RWPE2 (cell line): ENCODE results near the gene MED15.
"Not testable (repeated sequence)": the region's sequence is repeated elsewhere in the genome, so short reads cannot be mapped to it uniquely, and the experiment has no call there.

Experiments used
- ATAC-seq: fragments of 200-7000 bp; cut with Tn5 transposase; 3 replicates; pipeline ENCODE4 v1.9.1; 2021; ENCODE audit warnings: low read depth
- DNase-seq: peaks from one replicate; pipeline ENCODE4 v3.0.0-alpha.2; 2020; ENCODE audit warnings: low spot score
- H3K27ac ChIP-seq: fragments of 450-650 bp; 2 replicates; pipeline ENCODE4 v1.5.1; 2017; ENCODE audit warnings: mild to moderate bottlenecking; ENCODE audit not compliant: poor library complexity, severe bottlenecking
- H3K27me3 ChIP-seq: fragments of 250-450 bp; sonication (Bioruptor Pico); 2 replicates; pipeline ENCODE4 v1.5.1; 2021; ENCODE audit warnings: mild to moderate bottlenecking, moderate library complexity; ENCODE audit not compliant: insufficient read depth, poor library complexity, severe bottlenecking
- H3K36me3 ChIP-seq: fragments of 250-450 bp; sonication (Bioruptor Pico); 2 replicates; pipeline ENCODE4 v1.5.1; 2020; ENCODE audit warnings: low read depth, mild to moderate bottlenecking, moderate library complexity
- H3K4me1 ChIP-seq: fragments of 250-450 bp; sonication (Bioruptor Pico); 2 replicates; pipeline ENCODE4 v1.5.1; 2021; ENCODE audit warnings: mild to moderate bottlenecking, moderate library complexity; ENCODE audit not compliant: insufficient read depth, poor library complexity, severe bottlenecking
- H3K4me3 ChIP-seq: fragments of 250-450 bp; sonication (Bioruptor Pico); 2 replicates; pipeline ENCODE4 v1.5.1; 2021; ENCODE audit warnings: mild to moderate bottlenecking, moderate library complexity; ENCODE audit not compliant: severe bottlenecking
- H3K9me3 ChIP-seq: fragments of 250-450 bp; sonication (Bioruptor Pico); 2 replicates; pipeline ENCODE4 v1.5.1; 2021; ENCODE audit warnings: mild to moderate bottlenecking, moderate library complexity; ENCODE audit not compliant: severe bottlenecking
- TF ChIP-seq, protein P1 (sequence below): fragments of 450-650 bp; IDR thresholded peaks from one replicate; pipeline ENCODE4 v1.5.1; 2017; ENCODE audit warnings: mild to moderate bottlenecking, moderate library complexity; ENCODE audit not compliant: poor library complexity, severe bottlenecking

MED15 gene

DNA sequence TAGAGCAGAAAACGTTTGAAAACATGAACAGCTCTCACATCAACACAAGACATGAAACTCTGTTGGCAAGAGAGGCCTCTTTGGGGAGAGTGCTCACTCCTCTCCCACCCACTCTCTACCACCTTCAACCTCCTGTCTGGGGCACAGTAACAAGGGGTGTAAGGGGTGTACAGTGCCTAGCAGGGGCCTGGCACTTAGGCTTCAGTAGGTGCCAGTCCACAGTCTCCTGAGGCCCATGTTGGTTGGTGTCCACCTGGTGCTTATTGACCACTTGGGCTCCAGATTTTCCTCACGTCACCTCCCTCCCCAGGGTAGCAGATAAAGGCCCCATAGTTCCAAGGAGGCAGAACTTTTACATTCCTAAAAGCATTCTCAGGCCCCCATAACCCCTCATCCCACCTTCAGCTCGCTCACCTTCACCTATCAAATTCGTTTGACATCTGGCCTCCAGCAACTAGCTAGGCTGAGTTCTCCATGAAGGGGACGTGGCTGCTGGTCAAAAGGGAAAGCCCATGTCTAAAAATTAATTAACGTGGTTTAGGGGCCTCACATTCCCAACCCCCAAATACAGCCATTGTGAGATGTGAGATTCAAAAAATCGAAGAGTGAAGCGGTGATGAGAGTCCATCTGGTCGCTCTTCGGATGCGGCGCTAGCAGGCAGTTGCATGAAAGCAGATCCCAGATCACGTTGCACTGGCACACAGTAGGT, 712 bp upstream of the MED15 start:
- Histone ChIP-seq H3K4me1 (peaks cover 26% of the 10 kb centered on the region), H3K27me3 (no peaks in the 10 kb centered on the region), H3K36me3 (peaks cover 16% of the 10 kb centered on the region), H3K27ac (peak overlapping the region; percentile 98), H3K4me3 (peak overlapping the region; percentile 95), H3K9me3 (no peaks in the 10 kb centered on the region)
- TF ChIP-seq, protein P1, sequence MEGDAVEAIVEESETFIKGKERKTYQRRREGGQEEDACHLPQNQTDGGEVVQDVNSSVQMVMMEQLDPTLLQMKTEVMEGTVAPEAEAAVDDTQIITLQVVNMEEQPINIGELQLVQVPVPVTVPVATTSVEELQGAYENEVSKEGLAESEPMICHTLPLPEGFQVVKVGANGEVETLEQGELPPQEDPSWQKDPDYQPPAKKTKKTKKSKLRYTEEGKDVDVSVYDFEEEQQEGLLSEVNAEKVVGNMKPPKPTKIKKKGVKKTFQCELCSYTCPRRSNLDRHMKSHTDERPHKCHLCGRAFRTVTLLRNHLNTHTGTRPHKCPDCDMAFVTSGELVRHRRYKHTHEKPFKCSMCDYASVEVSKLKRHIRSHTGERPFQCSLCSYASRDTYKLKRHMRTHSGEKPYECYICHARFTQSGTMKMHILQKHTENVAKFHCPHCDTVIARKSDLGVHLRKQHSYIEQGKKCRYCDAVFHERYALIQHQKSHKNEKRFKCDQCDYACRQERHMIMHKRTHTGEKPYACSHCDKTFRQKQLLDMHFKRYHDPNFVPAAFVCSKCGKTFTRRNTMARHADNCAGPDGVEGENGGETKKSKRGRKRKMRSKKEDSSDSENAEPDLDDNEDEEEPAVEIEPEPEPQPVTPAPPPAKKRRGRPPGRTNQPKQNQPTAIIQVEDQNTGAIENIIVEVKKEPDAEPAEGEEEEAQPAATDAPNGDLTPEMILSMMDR, result no peak
- DNase-seq (no peak), ATAC-seq (no peak)

DNA sequence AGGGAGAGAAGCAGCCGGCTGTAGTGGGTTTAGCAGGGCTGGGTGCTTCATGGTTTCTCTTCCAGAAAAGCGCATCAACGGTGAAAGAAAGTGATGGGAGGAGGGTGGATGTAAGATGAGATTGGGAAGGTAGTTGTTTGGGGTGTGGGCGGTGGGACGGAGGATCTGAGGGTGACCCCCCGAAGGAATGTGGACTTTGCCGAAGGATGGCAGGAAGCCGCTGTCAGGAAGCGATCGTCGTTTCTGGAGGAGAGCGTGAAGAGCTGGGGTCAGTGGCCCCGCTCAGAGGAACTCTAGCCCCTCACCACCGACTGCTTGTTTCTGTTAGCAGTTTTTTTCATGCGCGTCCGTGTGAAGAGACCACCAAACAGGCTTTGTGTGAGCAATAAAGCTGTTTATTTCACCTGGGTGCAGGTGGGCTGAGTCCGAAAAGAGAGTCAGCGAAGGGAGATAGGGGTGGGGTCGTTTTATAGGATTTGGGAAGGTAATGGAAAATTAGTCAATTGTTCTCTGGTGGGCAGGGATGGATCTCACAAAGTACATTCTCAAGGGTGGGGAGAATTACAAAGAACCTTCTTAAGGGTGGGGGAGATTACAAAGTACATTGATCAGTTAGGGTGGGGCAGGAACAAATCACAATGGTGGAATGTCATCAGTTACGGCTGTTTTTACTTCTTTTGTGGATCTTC, 801 bp downstream of the MED15 start:
- Histone ChIP-seq H3K4me3 (peak overlapping the region; percentile 95), H3K36me3 (peaks cover 20% of the 10 kb centered on the region), H3K27ac (peak overlapping the region; percentile 98), H3K4me1 (peaks cover 26% of the 10 kb centered on the region)
- H3K9me3 ChIP-seq, H3K27me3 ChIP-seq, DNase-seq: not testable (repeated sequence)
- ATAC-seq, result peak; percentile 3; the same call in 1 of the 3 replicates

DNA sequence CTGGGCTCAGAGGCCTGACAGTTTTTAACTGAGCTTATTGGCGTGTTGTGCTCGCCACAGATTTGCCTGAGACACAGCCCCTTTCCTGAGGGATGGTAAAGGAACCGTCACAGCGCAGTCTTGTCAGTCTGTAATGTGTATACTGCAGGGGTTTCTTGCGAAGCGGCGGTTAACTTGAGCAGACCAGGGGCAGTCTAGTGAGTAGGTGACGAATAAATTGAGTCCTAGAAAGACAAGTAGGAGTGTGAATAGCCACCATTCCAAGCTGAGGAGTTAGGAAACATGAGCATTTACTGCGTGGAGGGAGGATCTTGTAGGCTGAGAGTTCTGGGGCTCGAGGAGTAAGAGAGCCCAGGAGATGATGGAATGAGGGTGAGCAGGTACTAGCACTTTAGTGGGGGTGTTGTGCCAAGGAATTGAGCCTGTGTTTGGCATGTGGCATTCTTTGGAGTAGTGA, 1.4 kb downstream of the MED15 start:
- peaks cover 26% of the 10 kb centered on the region for H3K36me3 ChIP-seq
- no peaks in the 10 kb centered on the region for H3K9me3 ChIP-seq
- H3K4me3 ChIP-seq, result peak overlapping the region; percentile 95
- H3K27ac ChIP-seq, result peak overlapping the region; percentile 98
- DNase-seq, result no peak
- no peak for ATAC-seq
- TF ChIP-seq, protein P1, result no peak
- no peaks in the 10 kb centered on the region for H3K27me3 ChIP-seq
- peaks cover 25% of the 10 kb centered on the region for H3K4me1 ChIP-seq

DNA sequence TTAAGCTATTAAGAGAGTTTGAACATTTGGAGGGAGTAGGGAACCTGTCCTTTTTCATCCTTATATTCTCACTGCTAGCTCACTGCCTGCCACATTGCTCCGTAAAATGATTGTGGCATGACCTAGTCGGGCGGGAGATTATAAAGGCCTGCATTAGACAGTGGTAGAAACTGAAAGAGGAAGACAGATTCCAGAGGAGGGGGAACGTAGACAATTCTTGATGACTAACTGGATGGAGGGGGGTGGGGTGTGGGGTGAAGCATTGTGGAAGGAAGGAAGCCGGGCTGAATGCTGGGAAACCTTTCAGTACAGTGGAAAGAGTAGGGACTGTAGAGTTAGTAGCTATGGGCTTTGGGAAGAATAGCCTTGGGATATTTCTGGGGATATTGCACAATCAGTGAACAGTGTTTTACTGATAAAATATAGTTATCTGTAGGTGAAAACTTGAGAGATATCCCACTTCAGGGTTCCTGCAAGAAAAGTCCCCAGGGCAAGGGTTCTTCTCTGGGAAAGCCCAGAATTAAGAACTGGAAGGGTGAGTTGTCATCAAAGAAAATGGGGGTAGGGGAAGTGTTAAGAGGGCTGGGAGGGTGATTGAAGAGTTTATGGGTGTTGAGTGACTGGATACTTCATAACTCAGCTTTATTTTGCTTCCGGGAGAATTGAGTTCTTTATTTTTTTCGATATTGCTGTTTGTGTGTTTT, 2.1 kb downstream of the MED15 start:
- H3K36me3 ChIP-seq, result peaks cover 32% of the 10 kb centered on the region
- H3K4me3 ChIP-seq, result peak overlapping the region; percentile 95
- ATAC-seq (peak; percentile 78), DNase-seq (peak; percentile 88)
- TF ChIP-seq, protein P1, result no peak
- H3K27ac ChIP-seq, result peak overlapping the region; percentile 98
- H3K9me3 ChIP-seq, result no peaks in the 10 kb centered on the region
- peaks cover 24% of the 10 kb centered on the region for H3K4me1 ChIP-seq
- no peaks in the 10 kb centered on the region for H3K27me3 ChIP-seq

DNA sequence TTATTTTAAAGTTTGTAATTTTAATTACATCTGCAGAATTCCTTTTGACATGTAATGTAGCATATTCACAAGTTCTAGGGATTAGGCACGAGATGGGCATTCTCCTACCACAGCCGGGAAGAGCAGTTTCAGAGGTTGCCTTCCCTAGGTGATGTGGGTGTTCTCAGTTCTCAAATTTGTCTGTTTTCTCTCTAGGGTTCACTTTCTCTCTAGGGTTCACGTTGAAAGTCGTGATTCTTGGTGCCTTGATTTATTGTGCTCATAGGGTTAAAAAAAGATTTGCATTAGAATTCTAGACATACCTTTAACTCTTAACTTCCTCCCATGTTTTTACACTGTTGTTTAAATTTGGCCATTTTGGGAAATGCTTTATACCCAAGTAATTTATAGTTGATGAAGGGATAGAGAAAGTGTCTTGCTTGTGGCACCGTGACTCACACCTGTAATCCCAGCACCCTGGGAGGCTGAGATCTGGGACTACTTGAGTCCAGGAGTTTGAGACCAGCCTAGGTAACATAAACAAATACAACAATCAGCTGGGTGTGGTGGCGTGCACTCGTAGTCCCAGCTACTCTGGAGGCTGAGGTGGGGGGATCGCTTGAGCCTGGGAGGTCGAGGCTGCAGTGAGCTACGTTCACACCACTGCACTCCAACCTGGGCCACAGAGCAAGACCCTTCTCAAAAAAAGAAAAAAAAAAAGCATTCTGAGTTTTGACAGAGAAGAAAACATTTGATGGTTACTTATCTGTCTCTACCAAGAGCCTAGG, 3.6 kb downstream of the MED15 start:
- peaks cover 41% of the 10 kb centered on the region for H3K36me3 ChIP-seq
- DNase-seq (no peak), ATAC-seq (no peak)
- no peaks in the 10 kb centered on the region for H3K27me3 ChIP-seq
- TF ChIP-seq, protein P1, result no peak
- peaks cover 3% of the 10 kb centered on the region for H3K9me3 ChIP-seq
- H3K4me3 ChIP-seq, result no peak overlapping the region
- peak overlapping the region; percentile 98 for H3K27ac ChIP-seq
- peaks cover 35% of the 10 kb centered on the region for H3K4me1 ChIP-seq
